IMR-90 (cell line): Measurements from ENCODE around the gene GLG1. TPM values are rescaled to one million over a fixed set of nuclear protein-coding genes. Genes with fewer than 3 reads are reported as not detected.
A peak's percentile ranks its signal among the peaks of the same experiment; 100 is the strongest.

Experiments used
- ATAC-seq: fragments of 200-7000 bp; cut with Tn5 transposase; 2 replicates; pipeline ENCODE4 v1.9.1; 2020; ENCODE audit warnings: low read depth, mild to moderate bottlenecking, moderate library complexity
- BruUV-seq: library from RNA; stranded (reverse); fragments of 400-500 nt; replicated peaks from 2 replicates; lab custom pipeline; 2021; lab: Mats Ljungman, UMichigan
- CTCF ChIA-PET: fragments of 300-600 bp; formaldehyde crosslinking; extraction: SDS; loops from one replicate; lab custom pipeline; 2021; ENCODE audit warnings: antibody characterized with exemption; lab: Yijun Ruan, JAX
- POLR2A ChIA-PET: fragments of 300-600 bp; sonication (Branson Sonifier 250); formaldehyde crosslinking; loops from one replicate; lab custom pipeline; 2022; ENCODE audit warnings: antibody characterized with exemption; ENCODE audit not compliant: unreplicated experiment; lab: Charles Lee
- DNase-seq: peaks from one replicate; pipeline ENCODE4 v3.0.0; 2013
- H2AFZ ChIP-seq: replicated peaks from 2 replicates; pipeline ENCODE3; 2013; ENCODE audit warnings: low read length, mild to moderate bottlenecking; ENCODE audit not compliant: poor library complexity
- H2AK5ac ChIP-seq: 2 replicates; pipeline ENCODE4 v1.6.1; 2013; ENCODE audit warnings: low read depth, low read length, inconsistent platforms
- H2AK9ac ChIP-seq: replicated peaks from 2 replicates; pipeline ENCODE3; 2013; ENCODE audit warnings: mild to moderate bottlenecking, low read depth, low read length, moderate library complexity; ENCODE audit not compliant: poor library complexity
- H2BK120ac ChIP-seq: 2 replicates; pipeline ENCODE4 v1.6.1; 2013; ENCODE audit warnings: low read depth, low read length, inconsistent platforms
- H2BK15ac ChIP-seq: 3 replicates; pipeline ENCODE4 v1.6.1; 2013; ENCODE audit warnings: low read depth, low read length, inconsistent platforms
- H2BK20ac ChIP-seq: 2 replicates; pipeline ENCODE4 v1.6.1; 2013; ENCODE audit warnings: low read depth, mild to moderate bottlenecking, inconsistent platforms, low read length, moderate library complexity
- H2BK5ac ChIP-seq: 2 replicates; pipeline ENCODE4 v1.6.1; 2013; ENCODE audit warnings: mild to moderate bottlenecking, low read depth, low read length, inconsistent platforms; ENCODE audit not compliant: poor library complexity, severe bottlenecking
- H3K14ac ChIP-seq: replicated peaks from 2 replicates; pipeline ENCODE4 v1.6.1; 2013; ENCODE audit warnings: low read depth, low read length, inconsistent platforms
- H3K18ac ChIP-seq: 2 replicates; pipeline ENCODE4 v1.6.1; 2013; ENCODE audit warnings: low read depth, low read length, control low read depth
- H3K23ac ChIP-seq: 2 replicates; pipeline ENCODE4 v1.6.1; 2013; ENCODE audit warnings: low read depth, low read length, inconsistent platforms
- H3K27ac ChIP-seq: 2 replicates; pipeline ENCODE4 v1.5.1; 2013; ENCODE audit warnings: mild to moderate bottlenecking, control low read depth, low read length; ENCODE audit not compliant: insufficient read depth
- H3K27me3 ChIP-seq: 2 replicates; pipeline ENCODE4 v1.6.1; 2013; ENCODE audit warnings: low read length; ENCODE audit not compliant: control insufficient read depth, insufficient read depth
- H3K36me3 ChIP-seq: 2 replicates; pipeline ENCODE4 v1.6.1; 2013; ENCODE audit warnings: low read length, mixed read lengths; ENCODE audit not compliant: control insufficient read depth, insufficient read depth
- H3K4ac ChIP-seq: 2 replicates; pipeline ENCODE4 v1.6.1; 2013; ENCODE audit warnings: low read depth, low read length, inconsistent platforms
- H3K4me1 ChIP-seq: 2 replicates; pipeline ENCODE4 v1.6.1; 2013; ENCODE audit warnings: low read length, mixed read lengths; ENCODE audit not compliant: control insufficient read depth, insufficient read depth
- H3K4me2 ChIP-seq: 2 replicates; pipeline ENCODE4 v1.6.1; 2013; ENCODE audit warnings: low read depth, mild to moderate bottlenecking, control low read depth, low read length, moderate library complexity
- H3K4me3 ChIP-seq: 2 replicates; pipeline ENCODE4 v1.5.1; 2013; ENCODE audit warnings: low read depth, mild to moderate bottlenecking, control low read depth, low read length, moderate library complexity; ENCODE audit not compliant: insufficient read depth
- H3K56ac ChIP-seq: 2 replicates; pipeline ENCODE4 v1.6.1; 2013; ENCODE audit warnings: low read length, inconsistent platforms; ENCODE audit not compliant: insufficient read depth; ENCODE audit errors: extremely low read depth
- H3K79me1 ChIP-seq, 2 experiments: 2 replicates each; pipeline ENCODE4 v1.6.1; 2013; ENCODE audit warnings: low read length in 2 of 2, inconsistent platforms in 1 of 2, low read depth in 1 of 2
- H3K9ac ChIP-seq: 2 replicates; pipeline ENCODE4 v1.6.1; 2013; ENCODE audit warnings: low read depth, low read length, control low read depth
- H3K9me1 ChIP-seq: 2 replicates; pipeline ENCODE4 v1.6.1; 2013; ENCODE audit warnings: low read length, inconsistent platforms; ENCODE audit not compliant: insufficient read depth
- H3K9me3 ChIP-seq: 2 replicates; pipeline ENCODE4 v1.6.1; 2013; ENCODE audit warnings: low read length; ENCODE audit not compliant: control insufficient read depth, insufficient read depth
- H4K20me1 ChIP-seq: 2 replicates; pipeline ENCODE4 v1.6.1; 2013; ENCODE audit warnings: low read length, inconsistent platforms; ENCODE audit not compliant: insufficient read depth
- H4K5ac ChIP-seq: 2 replicates; pipeline ENCODE4 v1.6.1; 2013; ENCODE audit warnings: mild to moderate bottlenecking, low read depth, low read length, control low read depth
- H4K8ac ChIP-seq, 2 experiments: 2 replicates each; pipeline ENCODE4 v1.6.1; 2013; ENCODE audit warnings: low read depth in 2 of 2, low read length in 2 of 2, control low read depth in 1 of 2, inconsistent platforms in 1 of 2
- H4K91ac ChIP-seq: 2 replicates; pipeline ENCODE4 v1.6.1; 2013; ENCODE audit warnings: low read depth, low read length, inconsistent platforms; ENCODE audit not compliant: insufficient read depth
- BHLHE40 ChIP-seq: fragments of 150-350 bp; IDR thresholded peaks from 2 replicates; pipeline ENCODE4 v1.6.1; 2016; ENCODE audit warnings: mild to moderate bottlenecking, low read depth, low read length
- CEBPB ChIP-seq: IDR thresholded peaks from 2 replicates; pipeline ENCODE4 v1.6.1; 2012; ENCODE audit warnings: low read depth, low read length, improper control_type of control experiment
- CHD1 ChIP-seq: IDR thresholded peaks from 2 replicates; pipeline ENCODE4 v1.6.1; 2012; ENCODE audit warnings: low read depth, low read length, improper control_type of control experiment
- CTCF ChIP-seq: conservative IDR thresholded peaks from 2 replicates; pipeline ENCODE4 v1.5.1; 2012; ENCODE audit warnings: mild to moderate bottlenecking, low read depth, low read length, improper control_type of control experiment
- ELK1 ChIP-seq: fragments of 150-350 bp; IDR thresholded peaks from 2 replicates; pipeline ENCODE4 v1.6.1; 2016; ENCODE audit warnings: low read depth, mild to moderate bottlenecking, low read length, moderate library complexity, borderline replicate concordance
- FOS ChIP-seq: fragments of 150-350 bp; IDR thresholded peaks from 2 replicates; pipeline ENCODE4 v1.6.1; 2016; ENCODE audit warnings: low read depth, low read length
- MAFK ChIP-seq: IDR thresholded peaks from 2 replicates; pipeline ENCODE4 v1.6.1; 2012; ENCODE audit warnings: low read depth, low read length, improper control_type of control experiment
- MAZ ChIP-seq: IDR thresholded peaks from 2 replicates; pipeline ENCODE4 v1.6.1; 2012; ENCODE audit warnings: low read depth, mild to moderate bottlenecking, low read length, improper control_type of control experiment, moderate library complexity, borderline replicate concordance
- MXI1 ChIP-seq: IDR thresholded peaks from 2 replicates; pipeline ENCODE4 v1.6.1; 2012; ENCODE audit warnings: low read depth, mild to moderate bottlenecking, low read length, moderate library complexity, borderline replicate concordance
- NFE2L2 ChIP-seq: fragments of 150-350 bp; IDR thresholded peaks from 2 replicates; pipeline ENCODE4 v1.6.1; 2016; ENCODE audit warnings: low read depth, mild to moderate bottlenecking, low read length
- POLR2A ChIP-seq: IDR thresholded peaks from 2 replicates; pipeline ENCODE4 v1.6.1; 2012; ENCODE audit warnings: mild to moderate bottlenecking, low read depth, low read length
- RAD21 ChIP-seq: IDR thresholded peaks from 2 replicates; pipeline ENCODE4 v1.6.1; 2012; ENCODE audit warnings: low read length, improper control_type of control experiment
- RCOR1 ChIP-seq: IDR thresholded peaks from 2 replicates; pipeline ENCODE4 v1.6.1; 2012; ENCODE audit warnings: mild to moderate bottlenecking, low read length, improper control_type of control experiment; ENCODE audit not compliant: insufficient replicate concordance
- RFX5 ChIP-seq: IDR thresholded peaks from 2 replicates; pipeline ENCODE4 v1.8.0; 2012; ENCODE audit warnings: low read depth, mild to moderate bottlenecking, low read length, moderate library complexity
- SMC3 ChIP-seq: fragments of 150-350 bp; IDR thresholded peaks from 2 replicates; pipeline ENCODE4 v1.6.1; 2016; ENCODE audit warnings: low read depth, mild to moderate bottlenecking, antibody characterized with exemption, low read length, moderate library complexity
- WGBS, 2 experiments: methylation state at CpG; one replicate each; pipeline versions ENCODE4 v1.1.5 to v1.1.7; 2013; ENCODE audit warnings: missing lambda C conversion rate in 2 of 2; ENCODE audit not compliant: insufficient read length in 1 of 2; ENCODE audit errors: extremely low coverage in 2 of 2; 5-methylcytosine and 5-hydroxymethylcytosine counted together
- dilution Hi-C: fragments of 300-500 bp; cut with HindIII; formaldehyde crosslinking; loops from one replicate; pipeline ENCODE4 v1.14.3; 2018; ENCODE audit warnings: low sequenced_read_pairs; ENCODE audit not compliant: unreplicated experiment
- in situ Hi-C: fragments of 300-500 bp; cut with MboI; formaldehyde crosslinking; loops from 3 replicates; pipeline ENCODE4 v1.14.3; 2019; ENCODE audit warnings: low sequenced_read_pairs, inconsistent platforms, mixed read lengths
- intact Hi-C: fragments of 100-400 bp; cut with micrococcal nuclease; formaldehyde crosslinking; loops from 2 replicates; pipeline ENCODE4 v1.10.0; 2022
- polyA plus RNA-seq, 3 experiments: library from polyadenylated mRNA; depleted of rRNA; stranded (reverse); fragments of >200 nt; gene quantifications; 2 replicates each; pipeline ENCODE4 v1.2.3, GENCODE V29; 2012; ENCODE audit warnings: low replicate concordance in 1 of 3
- total RNA-seq: library from RNA; depleted of rRNA; stranded (reverse); fragments of >200 nt; gene quantifications from 2 replicates; pipeline ENCODE4 v1.2.3, GENCODE V29; 2012
- TF ChIP-seq, protein P1 (sequence below): fragments of 150-350 bp; IDR thresholded peaks from 2 replicates; pipeline ENCODE4 v1.6.1; 2017; ENCODE audit warnings: mild to moderate bottlenecking, antibody characterized with exemption, low read length, low read depth

GLG1 gene
- total and polyA plus RNA-seq, 2 of the 4 experiments (the other 2 are of a cell fraction): 91.0 to 107 TPM

GRCh38 chr16:74446866-74447265 lies 160.0 kb downstream of the GLG1 start:
- 98% methylated on average over 7 of the region's 8 CpGs; no CpG with 5 or more reads in 1 of the 2 experiments for WGBS, 2 experiments
- Histone ChIP-seq H4K8ac (no peak overlapping the region), H4K5ac (no peak overlapping the region), H3K27me3 (no peaks in the 10 kb centered on the region), H3K9me3 (no peaks in the 10 kb centered on the region), H3K79me1 (peaks cover 7 to 33% of the 10 kb centered on the region in 2 experiments; a peak in 3 of 4 replicates), H4K20me1 (peaks cover 13% of the 10 kb centered on the region; the same call in 1 of the 2 replicates), H2BK15ac (no peak overlapping the region), H3K18ac (no peak overlapping the region), H3K36me3 (peaks cover 12% of the 10 kb centered on the region), H2AFZ (no peak overlapping the region), H2AK5ac (no peak overlapping the region), H2BK20ac (no peak overlapping the region), H3K4me2 (no peak overlapping the region), H2BK5ac (no peak overlapping the region), H2AK9ac (peak overlapping the region; percentile 61), H3K9ac (no peak overlapping the region), H3K4me1 (peaks cover 10% of the 10 kb centered on the region), H3K4me3 (no peak overlapping the region), H4K91ac (no peak overlapping the region), H3K27ac (no peak overlapping the region), H3K56ac (no peak overlapping the region), H2BK120ac (no peak overlapping the region), H3K14ac (no peak overlapping the region), H3K4ac (no peak overlapping the region), H3K23ac (no peak overlapping the region; the same call in 1 of the 2 replicates), H3K9me1 (peaks cover 21% of the 10 kb centered on the region)
- ChIA-PET POLR2A (no interaction called here), CTCF (no interaction called here)
- TF ChIP-seq ELK1 (no peak), CEBPB (no peak), BHLHE40 (no peak), POLR2A (no peak), FOS (no peak), NFE2L2 (no peak), CTCF (no peak), SMC3 (no peak), MXI1 (no peak), RCOR1 (no peak), CHD1 (no peak), MAFK (no peak), MAZ (no peak), RFX5 (no peak), RAD21 (no peak)
- TF ChIP-seq, protein P1, sequence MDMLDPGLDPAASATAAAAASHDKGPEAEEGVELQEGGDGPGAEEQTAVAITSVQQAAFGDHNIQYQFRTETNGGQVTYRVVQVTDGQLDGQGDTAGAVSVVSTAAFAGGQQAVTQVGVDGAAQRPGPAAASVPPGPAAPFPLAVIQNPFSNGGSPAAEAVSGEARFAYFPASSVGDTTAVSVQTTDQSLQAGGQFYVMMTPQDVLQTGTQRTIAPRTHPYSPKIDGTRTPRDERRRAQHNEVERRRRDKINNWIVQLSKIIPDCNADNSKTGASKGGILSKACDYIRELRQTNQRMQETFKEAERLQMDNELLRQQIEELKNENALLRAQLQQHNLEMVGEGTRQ: no peak
- no peak for DNase-seq
- in situ Hi-C loops (no loop called here), dilution Hi-C loops (no loop called here), intact Hi-C loops (no loop called here)
- no peak for ATAC-seq
- no TSS peak for BruUV-seq
